Measurements from ENCODE around the gene PTGFRN. TPM values are rescaled to one million over a fixed set of nuclear protein-coding genes. Genes with fewer than 3 reads are reported as not detected.
"Not testable (repeated sequence)": the region's sequence is repeated elsewhere in the genome, so short reads cannot be mapped to it uniquely, and the experiment has no call there.

Gene PTGFRN
- 0.28 TPM for polyA plus RNA-seq (2013)

- 21% methylated on average over 39 of the region's 86 CpGs for WGBS (ENCODE audit: insufficient coverage)
- Histone ChIP-seq H3K9me3 (ENCODE audit: control extremely low read depth in 1 of 5, control insufficient read depth in 4 of 5, insufficient read depth in 2 of 5, low read depth in 1 of 5, low read length in 4 of 5) (no peaks in the 10 kb centered on the region), H3K4me1 (ENCODE audit: control extremely low read depth in 1 of 4, control insufficient read depth in 4 of 4, insufficient read depth in 4 of 4, low read length in 3 of 4) (peaks cover 0 to 15% (median 14%) of the 10 kb centered on the region in 4 experiments), H3K4me3 (ENCODE audit: control insufficient read depth in 1 of 7, extremely low read depth in 1 of 7, insufficient read depth in 4 of 7, low read depth in 2 of 7, low read length in 6 of 7) (peak within 1 kb of the TSS; percentile 29 to 73 (median 60)), H3K27me3 (replicated peaks in 2 of 5; ENCODE audit: control insufficient read depth in 4 of 5, insufficient read depth in 5 of 5, low read length in 4 of 5) (peaks cover 3 to 53% (median 33%) of the 10 kb centered on the region in 5 experiments), H3K36me3 (ENCODE audit: control insufficient read depth in 4 of 4, insufficient read depth in 4 of 4, low read length in 3 of 4) (no peaks in the 10 kb centered on the region), H3K27ac (ENCODE audit: insufficient read depth in 1 of 2, low read depth in 1 of 2, low read length in 2 of 2, poor library complexity in 1 of 2, severe bottlenecking in 2 of 2) (no peak within 1 kb of the TSS)
- ChIA-PET POLR2A (no interaction called here), CTCF (interaction anchor here (0.5 to 0.6 kb wide), 2 partner anchors 41 to 185 kb away, joined by 3 read pairs; no protein-coding TSS in a partner anchor)
- DNase-seq = peak; percentile 2 to 41 (median 15)
These were observed at the start of gene PTGFRN for GRCh38 chr1:116909512-116910378. Gene PTGFRN, plus strand, starts transcription at chr1:116909916. Its CDS starts 288 bp downstream, at chr1:116910204.

- H3K27ac ChIP-seq (ENCODE audit: insufficient read depth in 1 of 2, low read depth in 1 of 2, low read length in 2 of 2, poor library complexity in 1 of 2, severe bottlenecking in 2 of 2); H3K27me3 ChIP-seq (replicated peaks in 2 of 5; ENCODE audit: control insufficient read depth in 4 of 5, insufficient read depth in 5 of 5, low read length in 4 of 5); H3K4me1 ChIP-seq (ENCODE audit: control extremely low read depth in 1 of 4, control insufficient read depth in 4 of 4, insufficient read depth in 4 of 4, low read length in 3 of 4); CTCF ChIA-PET; H3K36me3 ChIP-seq (ENCODE audit: control insufficient read depth in 4 of 4, insufficient read depth in 4 of 4, low read length in 3 of 4); DNase-seq; H3K9me3 ChIP-seq (ENCODE audit: control extremely low read depth in 1 of 5, control insufficient read depth in 4 of 5, insufficient read depth in 2 of 5, low read depth in 1 of 5, low read length in 4 of 5); H3K4me3 ChIP-seq (ENCODE audit: control insufficient read depth in 1 of 7, extremely low read depth in 1 of 7, insufficient read depth in 4 of 7, low read depth in 2 of 7, low read length in 6 of 7): not testable (repeated sequence)
- POLR2A ChIA-PET = interaction anchor here (0.6 kb wide), 1 partner anchor 19 kb away, joined by 6 read pairs; no protein-coding TSS in a partner anchor
- WGBS (ENCODE audit: insufficient coverage) = 90% methylated on average over 1 of the region's 2 CpGs
These were observed 49.5 kb upstream of the PTGFRN start for GRCh38 chr1:116860167-116860566.

GRCh38 chr1:116861137-116861536 is 48.6 kb upstream of the PTGFRN start:
- WGBS (ENCODE audit: insufficient coverage) = 100% methylated on average over 2 of the region's 3 CpGs
- Histone ChIP-seq H3K9me3 (ENCODE audit: control extremely low read depth in 1 of 5, control insufficient read depth in 4 of 5, insufficient read depth in 2 of 5, low read depth in 1 of 5, low read length in 4 of 5) (peaks cover 0 to 11% (median 4%) of the 10 kb centered on the region in 5 experiments), H3K27me3 (replicated peaks in 2 of 5; ENCODE audit: control insufficient read depth in 4 of 5, insufficient read depth in 5 of 5, low read length in 4 of 5) (no peaks in the 10 kb centered on the region), H3K4me3 (ENCODE audit: control insufficient read depth in 1 of 7, extremely low read depth in 1 of 7, insufficient read depth in 4 of 7, low read depth in 2 of 7, low read length in 6 of 7) (no peak overlapping the region), H3K4me1 (ENCODE audit: control extremely low read depth in 1 of 4, control insufficient read depth in 4 of 4, insufficient read depth in 4 of 4, low read length in 3 of 4) (no peaks in the 10 kb centered on the region), H3K27ac (ENCODE audit: insufficient read depth in 1 of 2, low read depth in 1 of 2, low read length in 2 of 2, poor library complexity in 1 of 2, severe bottlenecking in 2 of 2) (no peak overlapping the region), H3K36me3 (ENCODE audit: control insufficient read depth in 4 of 4, insufficient read depth in 4 of 4, low read length in 3 of 4) (no peaks in the 10 kb centered on the region)
- POLR2A ChIA-PET = no interaction called here
- CTCF ChIA-PET = interaction anchor here (0.9 kb wide), 1 partner anchor 18 kb away, joined by 4 read pairs; no protein-coding TSS in a partner anchor
- DNase-seq = no peak

GRCh38 chr1:116863031-116863430 is 46.7 kb upstream of the PTGFRN start:
- H3K4me1 ChIP-seq (ENCODE audit: control extremely low read depth in 1 of 4, control insufficient read depth in 4 of 4, insufficient read depth in 4 of 4, low read length in 3 of 4); DNase-seq; POLR2A ChIA-PET; CTCF ChIA-PET; H3K27me3 ChIP-seq (replicated peaks in 2 of 5; ENCODE audit: control insufficient read depth in 4 of 5, insufficient read depth in 5 of 5, low read length in 4 of 5); H3K36me3 ChIP-seq (ENCODE audit: control insufficient read depth in 4 of 4, insufficient read depth in 4 of 4, low read length in 3 of 4); H3K4me3 ChIP-seq (ENCODE audit: control insufficient read depth in 1 of 7, extremely low read depth in 1 of 7, insufficient read depth in 4 of 7, low read depth in 2 of 7, low read length in 6 of 7); H3K27ac ChIP-seq (ENCODE audit: insufficient read depth in 1 of 2, low read depth in 1 of 2, low read length in 2 of 2, poor library complexity in 1 of 2, severe bottlenecking in 2 of 2): not testable (repeated sequence)
- 97% methylated on average over 3 of the region's 3 CpGs for WGBS (ENCODE audit: insufficient coverage)
- peaks cover 0 to 11% (median 10%) of the 10 kb centered on the region in 5 experiments for H3K9me3 ChIP-seq (ENCODE audit: control extremely low read depth in 1 of 5, control insufficient read depth in 4 of 5, insufficient read depth in 2 of 5, low read depth in 1 of 5, low read length in 4 of 5)

- H3K36me3 ChIP-seq (ENCODE audit: control insufficient read depth in 4 of 4, insufficient read depth in 4 of 4, low read length in 3 of 4); H3K4me1 ChIP-seq (ENCODE audit: control extremely low read depth in 1 of 4, control insufficient read depth in 4 of 4, insufficient read depth in 4 of 4, low read length in 3 of 4); H3K4me3 ChIP-seq (ENCODE audit: control insufficient read depth in 1 of 7, extremely low read depth in 1 of 7, insufficient read depth in 4 of 7, low read depth in 2 of 7, low read length in 6 of 7); POLR2A ChIA-PET; H3K27me3 ChIP-seq (replicated peaks in 2 of 5; ENCODE audit: control insufficient read depth in 4 of 5, insufficient read depth in 5 of 5, low read length in 4 of 5); DNase-seq; H3K27ac ChIP-seq (ENCODE audit: insufficient read depth in 1 of 2, low read depth in 1 of 2, low read length in 2 of 2, poor library complexity in 1 of 2, severe bottlenecking in 2 of 2): not testable (repeated sequence)
- H3K9me3 ChIP-seq (ENCODE audit: control extremely low read depth in 1 of 5, control insufficient read depth in 4 of 5, insufficient read depth in 2 of 5, low read depth in 1 of 5, low read length in 4 of 5) = peaks cover 0 to 13% (median 10%) of the 10 kb centered on the region in 5 experiments
- CTCF ChIA-PET = interaction anchor here (1.1 kb wide), 1 partner anchor 14 kb away, joined by 3 read pairs; no protein-coding TSS in a partner anchor
- 100% methylated on average over 1 of the region's 2 CpGs for WGBS (ENCODE audit: insufficient coverage)
These were observed 43.2 kb upstream of the PTGFRN start for GRCh38 chr1:116866478-116866877.

- H3K36me3 ChIP-seq (ENCODE audit: control insufficient read depth in 4 of 4, insufficient read depth in 4 of 4, low read length in 3 of 4) = no peaks in the 10 kb centered on the region
- no peaks in the 10 kb centered on the region for H3K4me1 ChIP-seq (ENCODE audit: control extremely low read depth in 1 of 4, control insufficient read depth in 4 of 4, insufficient read depth in 4 of 4, low read length in 3 of 4)
- POLR2A ChIA-PET = no interaction called here
- no peak overlapping the region for H3K4me3 ChIP-seq (ENCODE audit: control insufficient read depth in 1 of 7, extremely low read depth in 1 of 7, insufficient read depth in 4 of 7, low read depth in 2 of 7, low read length in 6 of 7)
- no peak for DNase-seq
- 42% methylated on average over 2 of the region's 3 CpGs for WGBS (ENCODE audit: insufficient coverage)
- H3K27ac ChIP-seq (ENCODE audit: insufficient read depth in 1 of 2, low read depth in 1 of 2, low read length in 2 of 2, poor library complexity in 1 of 2, severe bottlenecking in 2 of 2) = no peak overlapping the region
- no peaks in the 10 kb centered on the region for H3K27me3 ChIP-seq (replicated peaks in 2 of 5; ENCODE audit: control insufficient read depth in 4 of 5, insufficient read depth in 5 of 5, low read length in 4 of 5)
- peaks cover 0 to 13% (median 8%) of the 10 kb centered on the region in 5 experiments for H3K9me3 ChIP-seq (ENCODE audit: control extremely low read depth in 1 of 5, control insufficient read depth in 4 of 5, insufficient read depth in 2 of 5, low read depth in 1 of 5, low read length in 4 of 5)
- CTCF ChIA-PET = interaction anchor here (1.0 kb wide), 1 partner anchor 9 kb away, joined by 3 read pairs; no protein-coding TSS in a partner anchor
These were observed 41.3 kb upstream of the PTGFRN start for GRCh38 chr1:116868385-116868784.

GRCh38 chr1:116869611-116870010 is 40.1 kb upstream of the PTGFRN start:
- DNase-seq = no peak
- H3K4me3 ChIP-seq (ENCODE audit: control insufficient read depth in 1 of 7, extremely low read depth in 1 of 7, insufficient read depth in 4 of 7, low read depth in 2 of 7, low read length in 6 of 7) = no peak overlapping the region
- H3K4me1 ChIP-seq (ENCODE audit: control extremely low read depth in 1 of 4, control insufficient read depth in 4 of 4, insufficient read depth in 4 of 4, low read length in 3 of 4) = no peaks in the 10 kb centered on the region
- CTCF ChIA-PET = interaction anchor here (0.5 to 1.0 kb wide), 2 partner anchors 8 to 138 kb away, joined by 3 read pairs; no protein-coding TSS in a partner anchor
- H3K36me3 ChIP-seq (ENCODE audit: control insufficient read depth in 4 of 4, insufficient read depth in 4 of 4, low read length in 3 of 4) = no peaks in the 10 kb centered on the region
- H3K27me3 ChIP-seq (replicated peaks in 2 of 5; ENCODE audit: control insufficient read depth in 4 of 5, insufficient read depth in 5 of 5, low read length in 4 of 5) = no peaks in the 10 kb centered on the region
- peaks cover 0 to 13% (median 4%) of the 10 kb centered on the region in 5 experiments for H3K9me3 ChIP-seq (ENCODE audit: control extremely low read depth in 1 of 5, control insufficient read depth in 4 of 5, insufficient read depth in 2 of 5, low read depth in 1 of 5, low read length in 4 of 5)
- no CpG with 5 or more reads among the region's 4 CpGs for whole genome bisulfite sequencing (ENCODE audit: insufficient coverage)
- H3K27ac ChIP-seq (ENCODE audit: insufficient read depth in 1 of 2, low read depth in 1 of 2, low read length in 2 of 2, poor library complexity in 1 of 2, severe bottlenecking in 2 of 2) = no peak overlapping the region
- POLR2A ChIA-PET = no interaction called here

Measured in common myeloid progenitor, CD34-positive (primary cell).